AG04449 (cell line): ENCODE data around the gene MMP19.

Source experiments
- CTCF ChIA-PET: fragments of 350-600 bp; formaldehyde crosslinking; extraction: SDS; loops from one replicate; lab custom pipeline; 2021; ENCODE audit warnings: antibody characterized with exemption; lab: Yijun Ruan, JAX
- POLR2A ChIA-PET: fragments of 400-600, 350-600 bp; formaldehyde crosslinking; extraction: SDS; loops from one replicate; lab custom pipeline; 2020; ENCODE audit warnings: antibody characterized with exemption, inconsistent platforms; lab: Yijun Ruan, JAX
- DNase-seq: peaks from one replicate; pipeline ENCODE4 v3.0.0-alpha.2; 2010; ENCODE audit warnings: low read depth, low spot score
- H3K4me3 ChIP-seq: 2 replicates; pipeline ENCODE4 v1.5.1; 2011; ENCODE audit warnings: low read depth, mild to moderate bottlenecking, control low read depth, low read length
- TF ChIP-seq, protein P1 (sequence below): IDR thresholded peaks from one replicate; pipeline ENCODE4 v1.5.1; 2011; ENCODE audit warnings: mild to moderate bottlenecking, moderate library complexity, low read length, control low read depth, inconsistent platforms; ENCODE audit not compliant: insufficient read depth; ENCODE audit errors: missing control alignments

MMP19 gene

DNA sequence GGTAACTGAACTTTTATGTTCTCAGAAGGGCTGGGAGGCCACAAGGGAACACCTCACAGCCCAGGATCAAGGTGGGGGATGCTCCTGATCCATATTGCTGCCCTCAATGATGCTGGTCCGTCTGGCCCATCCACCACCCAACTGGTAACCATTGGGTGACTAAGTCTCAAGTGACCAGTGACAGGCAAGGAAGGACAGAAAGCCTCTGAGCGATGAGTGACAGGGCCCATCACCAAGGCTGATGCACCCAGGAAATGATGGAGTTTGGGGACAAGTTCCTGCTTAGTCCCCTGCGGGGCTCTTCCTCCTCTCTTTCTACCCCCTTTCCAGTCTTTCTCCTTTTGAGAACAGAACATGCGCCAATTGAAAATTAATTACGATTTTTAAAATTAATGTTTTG lies 2.6 kb upstream of the MMP19 start:
- ChIA-PET CTCF (interaction anchor here (0.6 to 3.7 kb wide), 4 partner anchors 21 to 150 kb away, joined by 3 to 21 read pairs (median 4); no protein-coding TSS in a partner anchor), POLR2A (no interaction called here)
- H3K4me3 ChIP-seq: no peak overlapping the region
- DNase-seq: no peak
- TF ChIP-seq, protein P1, sequence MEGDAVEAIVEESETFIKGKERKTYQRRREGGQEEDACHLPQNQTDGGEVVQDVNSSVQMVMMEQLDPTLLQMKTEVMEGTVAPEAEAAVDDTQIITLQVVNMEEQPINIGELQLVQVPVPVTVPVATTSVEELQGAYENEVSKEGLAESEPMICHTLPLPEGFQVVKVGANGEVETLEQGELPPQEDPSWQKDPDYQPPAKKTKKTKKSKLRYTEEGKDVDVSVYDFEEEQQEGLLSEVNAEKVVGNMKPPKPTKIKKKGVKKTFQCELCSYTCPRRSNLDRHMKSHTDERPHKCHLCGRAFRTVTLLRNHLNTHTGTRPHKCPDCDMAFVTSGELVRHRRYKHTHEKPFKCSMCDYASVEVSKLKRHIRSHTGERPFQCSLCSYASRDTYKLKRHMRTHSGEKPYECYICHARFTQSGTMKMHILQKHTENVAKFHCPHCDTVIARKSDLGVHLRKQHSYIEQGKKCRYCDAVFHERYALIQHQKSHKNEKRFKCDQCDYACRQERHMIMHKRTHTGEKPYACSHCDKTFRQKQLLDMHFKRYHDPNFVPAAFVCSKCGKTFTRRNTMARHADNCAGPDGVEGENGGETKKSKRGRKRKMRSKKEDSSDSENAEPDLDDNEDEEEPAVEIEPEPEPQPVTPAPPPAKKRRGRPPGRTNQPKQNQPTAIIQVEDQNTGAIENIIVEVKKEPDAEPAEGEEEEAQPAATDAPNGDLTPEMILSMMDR: no peak

DNA sequence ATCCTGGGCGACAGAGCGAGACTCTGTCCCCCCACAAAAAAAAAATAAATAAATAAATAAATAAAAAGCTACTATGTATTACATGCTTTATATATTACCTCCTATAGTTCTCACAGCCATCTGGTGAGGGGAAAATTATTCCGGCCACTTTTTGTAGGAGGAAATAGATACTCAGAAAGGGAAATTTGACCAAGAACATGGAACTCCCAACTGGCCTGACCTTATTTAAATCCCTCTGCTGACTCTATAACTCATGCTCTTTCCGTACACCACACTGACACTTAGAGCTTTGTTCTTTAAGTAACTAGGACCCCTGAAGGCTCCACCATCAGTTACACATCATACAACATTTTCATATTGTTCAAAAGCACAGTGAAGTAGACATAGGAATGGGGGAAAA lies 2.2 kb upstream of the MMP19 start:
- ChIA-PET CTCF (interaction anchor here (0.6 to 3.7 kb wide), 4 partner anchors 21 to 151 kb away, joined by 3 to 21 read pairs (median 4); no protein-coding TSS in a partner anchor), POLR2A (no interaction called here)
- H3K4me3 ChIP-seq: no peak overlapping the region
- DNase-seq: no peak
- TF ChIP-seq, protein P1: no peak

DNA sequence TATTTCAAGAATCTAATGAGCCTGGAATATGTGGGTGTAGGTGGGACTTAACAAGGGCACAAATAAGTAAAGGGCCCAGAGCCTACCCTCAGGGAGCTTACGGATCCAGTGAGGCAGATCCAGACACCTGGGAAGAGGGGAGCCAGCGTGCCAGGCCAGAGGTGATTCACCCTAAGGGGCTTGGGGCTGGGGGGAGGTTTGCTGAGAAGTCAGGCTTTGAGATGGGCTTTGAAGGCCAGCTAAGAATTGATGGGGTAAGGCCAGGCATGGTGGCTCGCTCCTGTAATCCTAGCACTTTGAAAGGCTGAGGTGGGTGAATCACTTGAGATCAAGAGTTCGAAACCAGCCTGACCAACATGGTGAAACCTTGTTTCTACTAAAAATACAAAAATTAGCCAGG lies 695 bp upstream of the MMP19 start:
- TF ChIP-seq, protein P1: no peak
- POLR2A ChIA-PET: interaction anchor here (1.9 kb wide), 1 partner anchor 13 kb away, joined by 17 read pairs; the partner anchor contains the start of gene DNAJC14

DNA sequence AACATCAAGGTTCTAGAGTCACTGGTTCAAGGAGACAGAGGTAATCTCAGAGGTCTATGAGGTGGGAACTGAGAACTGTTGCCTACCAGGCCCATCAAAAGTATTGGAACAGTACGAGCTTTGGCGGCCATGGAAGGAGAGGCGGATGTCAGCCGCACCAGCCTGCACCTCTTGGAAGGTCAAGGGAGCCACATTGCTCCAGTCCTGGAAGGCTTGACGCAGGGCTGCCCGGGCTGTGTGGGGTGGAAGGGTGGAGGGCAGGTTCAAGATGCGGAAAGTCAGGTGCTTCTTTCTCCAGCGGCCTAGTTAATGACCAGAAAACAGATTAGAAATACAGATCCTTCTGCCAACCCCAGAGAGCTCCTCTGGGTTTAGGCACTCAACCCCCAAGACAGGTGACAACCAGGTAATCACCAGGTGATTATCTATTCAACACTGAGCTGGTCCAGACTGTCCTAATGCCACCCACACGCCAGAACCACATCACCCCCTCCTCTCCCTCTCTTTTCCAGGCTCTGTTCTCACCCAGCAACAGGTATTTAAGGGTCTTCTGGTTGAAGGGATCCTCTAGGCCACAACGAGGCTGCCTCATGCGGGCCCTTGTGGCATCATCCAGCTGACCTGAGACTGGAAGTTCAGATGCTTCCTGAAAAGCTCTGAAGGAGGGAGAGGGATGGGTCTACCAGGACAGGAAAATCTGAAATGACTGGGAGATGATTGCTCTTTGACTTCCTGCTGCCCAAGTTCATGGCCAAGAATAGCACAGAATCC lies 2.0 kb downstream of the MMP19 start:
- no peak for DNase-seq
- TF ChIP-seq, protein P1: no peak
- H3K4me3 ChIP-seq: no peak overlapping the region
- ChIA-PET POLR2A (no interaction called here), CTCF (interaction anchor here (1.4 to 2.3 kb wide), 3 partner anchors 10 to 85 kb away, joined by 5 to 10 read pairs (median 6); partner anchors contain the start of gene DNAJC14)

More for the DNA sequence above, 695 bp upstream of the MMP19 start:
- no peak overlapping the region for H3K4me3 ChIP-seq
- no peak for DNase-seq
- CTCF ChIA-PET: interaction anchor here (1.4 to 3.7 kb wide), 6 partner anchors 83 to 99 kb away, joined by 3 to 21 read pairs (median 4); no protein-coding TSS in a partner anchor

DNA sequence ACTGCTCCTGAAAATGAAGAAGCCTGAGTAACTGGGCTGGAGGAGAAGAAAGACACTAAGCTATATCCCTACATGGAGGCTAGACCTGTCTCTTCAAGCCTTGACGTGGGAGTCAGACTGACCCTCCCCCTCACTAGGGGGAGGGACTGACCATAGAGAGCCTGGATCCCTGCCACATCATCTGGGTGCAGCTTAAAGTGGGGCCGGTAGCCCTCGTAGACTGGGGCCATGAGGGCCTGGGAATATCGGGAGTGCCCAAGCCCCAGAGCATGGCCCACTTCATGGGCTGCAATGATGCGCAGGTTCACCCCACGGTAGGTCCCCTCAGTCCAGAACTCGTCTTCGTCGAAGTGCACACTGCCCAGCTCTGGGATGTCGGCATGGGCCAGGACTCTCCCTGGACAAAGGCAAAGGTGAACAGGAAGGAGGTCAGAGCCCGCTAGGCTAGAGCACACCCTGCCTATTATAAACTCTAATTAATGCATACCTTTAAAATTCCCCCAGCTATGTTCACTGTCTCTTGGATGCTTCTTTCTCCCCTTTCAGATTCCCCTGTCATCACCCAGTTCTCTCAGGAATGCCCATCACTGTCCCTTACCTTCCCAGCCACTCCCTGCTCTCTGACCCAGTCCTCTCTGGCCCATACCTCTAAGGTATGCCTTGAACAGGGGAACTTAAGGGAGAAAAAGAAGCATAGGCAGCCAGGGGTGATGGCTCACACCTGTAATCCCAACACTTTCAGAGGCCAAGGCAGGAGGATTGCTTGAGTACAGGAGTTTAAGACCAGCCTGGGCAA lies 3.2 kb downstream of the MMP19 start:
- CTCF ChIA-PET: no interaction called here
- POLR2A ChIA-PET: interaction anchor here (0.7 to 1.3 kb wide), 2 partner anchors 8 to 120 kb away, joined by 3 to 4 read pairs; no protein-coding TSS in a partner anchor
- TF ChIP-seq, protein P1: no peak
- DNase-seq: no peak
- no peak overlapping the region for H3K4me3 ChIP-seq
